ENCODE results near the gene SLC27A1. TPM values are rescaled to one million over a fixed set of nuclear protein-coding genes. Genes with fewer than 3 reads are reported as not detected.

The SLC27A1 gene
- total RNA-seq, 4 donors from 2014 or later = 25.3 to 40.7 (median 28.1) TPM

- Histone ChIP-seq H3K27ac (peak overlapping the region in 2 of 3 donors; percentile 1 to 75), H3K4me3 (replicated peaks in 1 of 3) (peak overlapping the region in 1 of 3 donors; percentile 93), H3K4me1 (peaks cover 12 to 15% of the 10 kb centered on the region in 2 donors), H3K9me3 (no peaks in the 10 kb centered on the region), H3K36me3 (peaks cover 0 to 4% of the 10 kb centered on the region in 2 donors), H3K27me3 (no peaks in the 10 kb centered on the region)
- intact Hi-C loops (cut with DNase I) = loop anchor here (5.0 kb wide), 1 partner anchor 43 kb away; the partner anchor contains the start of gene PGLS
- no peak for DNase-seq
- TF ChIP-seq CTCF (IDR thresholded peaks at IDR 0.05) = no peak
- no peak for TF ChIP-seq POLR2A (IDR thresholded peaks at IDR 0.05)
- WGBS, 2 donors = 17 to 38% methylated on average over 8 to 16 of the region's 19 CpGs
These were observed 84.7 kb downstream of the SLC27A1 start for GRCh38 chr19:17554968-17555479.

GRCh38 chr19:17555480-17555928 lies 85.2 kb downstream of the SLC27A1 start, which contains the start of gene COLGALT1:
Gene COLGALT1 (plus strand): TSS chr19:17555649. CDS start chr19:17555714, 65 bp downstream.
- Histone ChIP-seq H3K9me3 (no peaks in the 10 kb centered on the region), H3K27me3 (no peaks in the 10 kb centered on the region), H3K27ac (peak within 1 kb of the TSS; percentile 55 to 82 (median 75)), H3K4me1 (peaks cover 12 to 15% of the 10 kb centered on the region in 2 donors), H3K4me3 (replicated peaks in 1 of 3) (peak within 1 kb of the TSS; percentile 93 to 95 (median 93)), H3K36me3 (peaks cover 0 to 4% of the 10 kb centered on the region in 2 donors)
- intact Hi-C loops (cut with DNase I) = loop anchor here (5.0 kb wide), 1 partner anchor 43 kb away; the partner anchor contains the start of gene PGLS
- TF ChIP-seq CTCF (IDR thresholded peaks at IDR 0.05) = peak in 1 of 6 experiments; percentile 27
- TF ChIP-seq POLR2A (IDR thresholded peaks at IDR 0.05) = peak in 1 of 2 donors; percentile 55
- WGBS, 2 donors = no CpG with 5 or more reads among the region's 64 CpGs
- peak; percentile 99 for DNase-seq

Other genes starting within 250 kb of the SLC27A1 start
- 10 to 100 TPM in 3 of 4 donors, 1 to 10 TPM in 1; 9.7 to 33.5 (median 21.8) TPM for gene OCEL1, start 244.3 kb upstream of the SLC27A1 start, total RNA-seq
- 100 to 1,000 TPM in 2 of 4 donors, 10 to 100 TPM in 2; 66.0 to 117 (median 97.9) TPM for gene NR2F6, start 224.6 kb upstream of the SLC27A1 start, total RNA-seq
- 10 to 100 TPM in 3 of 4 donors, 1 to 10 TPM in 1; 8.9 to 24.3 (median 11.1) TPM for gene USHBP1, start 205.8 kb upstream of the SLC27A1 start, total RNA-seq
- gene BABAM1, start 203.1 kb upstream of the SLC27A1 start, total RNA-seq = 10 to 100 TPM; 49.6 to 87.5 (median 71.1) TPM
- gene ANKLE1, start 188.6 kb upstream of the SLC27A1 start, total RNA-seq = under 1 TPM; 0.11 to 0.40 (median 0.27) TPM
- gene ABHD8, start 167.1 kb upstream of the SLC27A1 start, total RNA-seq = 10 to 100 TPM; 14.4 to 31.2 (median 23.3) TPM
- gene MRPL34, start 164.7 kb upstream of the SLC27A1 start, total RNA-seq = 100 to 1,000 TPM in 3 of 4 donors, 10 to 100 TPM in 1; 95.8 to 311 (median 149) TPM
- 10 to 100 TPM; 14.5 to 40.4 (median 20.1) TPM for gene DDA1, start 161.0 kb upstream of the SLC27A1 start, total RNA-seq
- 10 to 100 TPM in 1 of 4 donors, 1 to 10 TPM in 3; 5.0 to 10.9 (median 5.9) TPM for gene ANO8, start 135.7 kb upstream of the SLC27A1 start, total RNA-seq
- gene GTPBP3, start 133.0 kb upstream of the SLC27A1 start, total RNA-seq = 10 to 100 TPM; 17.7 to 21.8 (median 19.6) TPM
- gene PLVAP, start 93.2 kb upstream of the SLC27A1 start, total RNA-seq = 100 to 1,000 TPM; 103 to 322 (median 174) TPM
- not detected for gene CCDC194, start 76.3 kb upstream of the SLC27A1 start, total RNA-seq
- gene BST2, start 64.9 kb upstream of the SLC27A1 start, total RNA-seq = 10 to 100 TPM; 14.1 to 83.0 (median 24.7) TPM
- gene MVB12A, start 50.5 kb upstream of the SLC27A1 start, total RNA-seq = 100 to 1,000 TPM in 1 of 4 donors, 10 to 100 TPM in 3; 51.5 to 146 (median 68.3) TPM
- under 1 TPM in 1 of 4 donors, not detected in 3; 0.56 TPM for gene TMEM221, start 21.9 kb upstream of the SLC27A1 start, total RNA-seq
- gene NXNL1, start 9.6 kb upstream of the SLC27A1 start, total RNA-seq = not detected
- gene PGLS, start 41.1 kb downstream of the SLC27A1 start, total RNA-seq = 100 to 1,000 TPM in 2 of 4 donors, 10 to 100 TPM in 2; 71.5 to 138 (median 97.7) TPM
- gene COLGALT1, start 85.1 kb downstream of the SLC27A1 start, total RNA-seq = 10 to 100 TPM; 19.3 to 35.9 (median 33.0) TPM
- gene UNC13A, start 217.8 kb downstream of the SLC27A1 start, total RNA-seq = 1 to 10 TPM in 1 of 4 donors, under 1 TPM in 3; under 0.01 to 2.7 (median 0.21) TPM
- gene MAP1S, start 249.0 kb downstream of the SLC27A1 start, total RNA-seq = 10 to 100 TPM; 17.9 to 35.5 (median 27.9) TPM